ENCODE measurements around the gene CATSPER1.

DNA sequence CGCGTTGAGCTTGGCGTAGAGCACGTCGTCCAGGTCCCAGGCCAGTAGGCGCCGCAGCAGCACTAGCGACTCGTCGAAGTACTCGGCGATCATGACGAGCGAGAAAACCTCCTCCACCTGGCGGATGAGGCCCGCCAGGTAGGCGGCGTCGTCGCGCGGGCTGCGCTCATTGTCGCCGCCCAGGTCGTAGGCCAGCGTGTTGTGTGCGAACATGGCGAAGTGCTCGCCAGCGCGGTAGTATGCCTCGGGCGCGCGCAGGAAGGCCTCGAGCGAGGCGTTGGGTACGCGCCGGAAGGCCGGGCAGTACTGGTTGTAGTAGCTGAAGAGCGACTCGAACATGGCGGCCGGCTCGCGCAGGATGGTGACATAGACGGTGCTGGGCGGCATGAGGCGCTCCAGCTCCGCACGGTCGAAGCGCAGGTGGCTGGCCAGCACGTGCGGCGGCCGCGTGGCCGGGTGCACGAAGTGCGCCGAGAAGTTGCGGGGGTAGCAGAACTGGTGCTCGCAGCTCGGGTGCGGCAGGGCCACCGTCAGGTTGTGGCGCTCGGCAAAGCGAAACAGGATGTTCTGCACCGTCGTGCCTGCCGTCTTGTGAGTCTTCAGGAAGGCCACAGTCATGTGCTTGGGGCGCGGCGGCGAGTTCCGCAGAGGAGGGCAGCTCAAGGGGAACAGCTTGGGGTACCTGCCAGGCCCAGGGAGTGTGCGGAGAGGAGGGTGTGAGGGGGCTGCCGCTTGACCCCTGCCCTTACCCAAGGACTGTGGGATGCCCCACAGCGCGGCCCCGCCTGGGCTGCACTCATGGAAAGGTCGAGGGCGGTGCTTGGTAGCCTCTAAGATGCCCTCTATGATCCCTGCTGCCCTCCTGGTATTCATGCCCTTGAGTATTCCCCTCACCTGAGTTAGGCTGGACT is 17.0 kb upstream of the CATSPER1 start:
- TF ChIP-seq, protein P1, sequence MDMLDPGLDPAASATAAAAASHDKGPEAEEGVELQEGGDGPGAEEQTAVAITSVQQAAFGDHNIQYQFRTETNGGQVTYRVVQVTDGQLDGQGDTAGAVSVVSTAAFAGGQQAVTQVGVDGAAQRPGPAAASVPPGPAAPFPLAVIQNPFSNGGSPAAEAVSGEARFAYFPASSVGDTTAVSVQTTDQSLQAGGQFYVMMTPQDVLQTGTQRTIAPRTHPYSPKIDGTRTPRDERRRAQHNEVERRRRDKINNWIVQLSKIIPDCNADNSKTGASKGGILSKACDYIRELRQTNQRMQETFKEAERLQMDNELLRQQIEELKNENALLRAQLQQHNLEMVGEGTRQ (IDR thresholded peaks at IDR 0.05; ENCODE audit: low read length), result no peak
- TF ChIP-seq, protein P2, sequence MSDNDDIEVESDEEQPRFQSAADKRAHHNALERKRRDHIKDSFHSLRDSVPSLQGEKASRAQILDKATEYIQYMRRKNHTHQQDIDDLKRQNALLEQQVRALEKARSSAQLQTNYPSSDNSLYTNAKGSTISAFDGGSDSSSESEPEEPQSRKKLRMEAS (IDR thresholded peaks at IDR 0.05), result no peak
